ENCODE data around the gene CAMTA1.

The CAMTA1 gene

DNA sequence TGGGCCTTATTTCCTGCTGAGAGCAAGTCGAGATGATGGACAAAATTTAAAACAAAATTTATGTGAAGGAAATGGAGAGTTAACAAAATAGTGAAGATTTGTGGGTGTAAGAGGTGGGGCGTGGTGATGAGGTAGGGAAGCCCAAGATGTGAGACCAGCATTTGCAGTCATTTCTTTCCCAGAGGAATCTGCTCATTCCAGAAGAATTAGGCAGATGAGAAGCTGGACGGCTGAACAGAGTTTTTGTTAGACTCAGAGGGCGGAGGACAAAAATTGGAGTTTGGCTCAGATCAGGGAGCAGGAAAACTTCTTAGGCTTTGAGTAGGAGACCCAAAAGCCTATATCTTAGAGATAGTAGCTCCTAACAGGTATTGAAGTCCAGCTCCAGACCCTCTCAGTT is 65.3 kb downstream of the CAMTA1 start:
- no peak for DNase-seq (ENCODE audit: low read depth)

GRCh38 chr1:6852136-6852890 is 67.1 kb downstream of the CAMTA1 start:
- DNase-seq (ENCODE audit: low read depth): no peak

DNA sequence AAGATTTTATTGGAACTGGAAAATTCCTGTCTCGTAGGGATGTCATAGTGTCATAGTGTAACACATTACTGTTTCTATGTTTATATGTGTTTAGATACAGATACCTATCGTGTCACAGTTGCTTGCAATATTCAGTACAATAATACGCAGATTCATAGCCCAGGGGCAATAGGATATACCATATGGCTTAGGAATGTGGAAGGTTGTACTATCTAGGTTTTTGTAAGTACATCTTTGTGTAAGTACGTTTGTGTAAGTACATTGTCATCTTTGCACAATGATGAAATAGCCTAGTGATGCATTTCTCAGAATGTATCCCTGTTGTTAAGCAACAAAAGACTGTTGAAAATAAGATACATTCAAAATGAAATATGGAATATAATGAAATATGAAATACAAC is 68.9 kb downstream of the CAMTA1 start:
- no peak for DNase-seq (ENCODE audit: low read depth)

- no peak for DNase-seq (ENCODE audit: low read depth)
These were observed 72.6 kb downstream of the CAMTA1 start for GRCh38 chr1:6857831-6858230.

GRCh38 chr1:6858596-6858995 is 73.3 kb downstream of the CAMTA1 start:
- DNase-seq (ENCODE audit: low read depth): no peak

GRCh38 chr1:6859415-6860343 is 74.4 kb downstream of the CAMTA1 start:
- DNase-seq (ENCODE audit: low read depth): peak; percentile 98

- peak; percentile 77 for DNase-seq (ENCODE audit: low read depth)
These were observed 75.1 kb downstream of the CAMTA1 start for GRCh38 chr1:6860401-6860800.

- DNase-seq (ENCODE audit: low read depth): no peak
These were observed 75.9 kb downstream of the CAMTA1 start for GRCh38 chr1:6861075-6861724.

DNA sequence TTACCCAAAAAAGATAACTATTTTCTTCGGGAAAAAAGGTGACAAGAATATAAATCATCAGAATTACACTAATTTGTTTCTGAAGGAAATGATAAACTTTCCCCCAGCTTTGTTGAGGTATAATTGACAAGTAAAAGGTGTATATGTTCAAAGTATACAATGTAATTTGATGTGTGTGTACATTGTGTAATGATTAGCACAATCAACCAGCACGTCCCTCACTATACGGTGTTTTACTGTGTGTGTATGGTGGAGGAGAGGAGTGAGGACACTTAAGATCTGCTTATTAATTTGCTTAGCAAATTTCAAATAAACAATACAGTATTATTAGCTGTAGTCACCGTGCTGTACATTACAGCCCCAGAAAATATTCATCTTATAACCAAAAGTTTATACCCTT is 77.7 kb downstream of the CAMTA1 start:
- DNase-seq (ENCODE audit: low read depth): no peak

DNA sequence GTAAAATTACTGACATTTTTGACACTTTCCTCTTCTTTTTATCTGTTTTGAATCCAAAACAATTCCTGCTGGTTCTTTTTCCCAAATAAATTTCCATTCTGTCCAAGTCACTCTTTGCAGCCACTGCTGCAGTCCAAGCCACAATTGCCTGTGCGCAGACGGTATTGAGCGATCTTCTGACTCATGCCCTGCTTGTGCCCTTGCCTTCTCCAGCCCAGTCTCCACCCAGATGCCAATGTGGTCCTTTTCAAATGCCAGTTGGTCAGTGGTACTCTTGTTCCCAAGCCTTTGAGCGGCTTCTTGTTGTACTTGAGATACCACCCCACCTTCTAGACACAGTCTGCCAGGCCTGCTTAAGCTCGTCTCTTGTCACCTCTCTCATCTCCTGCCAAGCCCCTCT is 78.9 kb downstream of the CAMTA1 start:
- DNase-seq (ENCODE audit: low read depth): no peak

DNA sequence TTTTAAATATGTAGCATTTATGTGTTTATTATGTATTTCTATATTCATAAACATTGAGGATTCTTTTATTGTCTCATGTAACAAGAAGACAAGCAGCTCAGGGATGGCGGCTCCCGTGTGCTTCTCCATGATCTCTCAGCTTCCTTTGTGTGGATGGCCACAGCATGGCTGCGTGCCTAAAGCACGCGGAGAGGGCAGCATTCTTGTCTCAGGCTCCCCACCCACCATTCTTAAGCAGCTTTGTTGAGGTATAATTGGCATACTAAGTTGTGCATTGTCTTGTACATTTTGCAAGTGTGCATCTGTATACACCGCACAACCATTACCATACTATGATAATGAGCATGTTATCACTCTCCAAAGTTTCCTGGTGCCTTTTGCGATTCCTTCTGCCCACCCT is 81.6 kb downstream of the CAMTA1 start:
- no peak for DNase-seq (ENCODE audit: low read depth)

DNA sequence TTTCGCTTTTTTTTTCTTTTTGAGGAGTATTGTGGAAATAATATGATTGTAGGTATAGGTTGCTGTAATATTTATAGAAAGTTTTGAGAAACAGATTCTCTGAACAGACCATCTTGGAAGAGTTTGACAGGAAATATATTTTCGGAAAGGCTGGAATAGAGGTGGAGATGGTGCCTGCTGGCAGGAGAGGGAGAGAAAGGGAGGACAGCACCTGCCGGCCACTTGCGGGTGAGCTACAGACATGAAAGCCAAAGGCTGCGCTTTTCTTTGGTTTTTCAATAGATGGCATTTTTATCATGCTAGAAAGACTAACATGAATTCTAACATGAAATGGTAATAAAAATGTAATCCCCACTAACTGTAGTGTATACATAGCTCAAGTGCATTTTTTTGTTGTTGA is 82.1 kb downstream of the CAMTA1 start:
- no peak for DNase-seq (ENCODE audit: low read depth)

GRCh38 chr1:6867729-6868659 is 82.7 kb downstream of the CAMTA1 start:
- no peak for DNase-seq (ENCODE audit: low read depth)

DNA sequence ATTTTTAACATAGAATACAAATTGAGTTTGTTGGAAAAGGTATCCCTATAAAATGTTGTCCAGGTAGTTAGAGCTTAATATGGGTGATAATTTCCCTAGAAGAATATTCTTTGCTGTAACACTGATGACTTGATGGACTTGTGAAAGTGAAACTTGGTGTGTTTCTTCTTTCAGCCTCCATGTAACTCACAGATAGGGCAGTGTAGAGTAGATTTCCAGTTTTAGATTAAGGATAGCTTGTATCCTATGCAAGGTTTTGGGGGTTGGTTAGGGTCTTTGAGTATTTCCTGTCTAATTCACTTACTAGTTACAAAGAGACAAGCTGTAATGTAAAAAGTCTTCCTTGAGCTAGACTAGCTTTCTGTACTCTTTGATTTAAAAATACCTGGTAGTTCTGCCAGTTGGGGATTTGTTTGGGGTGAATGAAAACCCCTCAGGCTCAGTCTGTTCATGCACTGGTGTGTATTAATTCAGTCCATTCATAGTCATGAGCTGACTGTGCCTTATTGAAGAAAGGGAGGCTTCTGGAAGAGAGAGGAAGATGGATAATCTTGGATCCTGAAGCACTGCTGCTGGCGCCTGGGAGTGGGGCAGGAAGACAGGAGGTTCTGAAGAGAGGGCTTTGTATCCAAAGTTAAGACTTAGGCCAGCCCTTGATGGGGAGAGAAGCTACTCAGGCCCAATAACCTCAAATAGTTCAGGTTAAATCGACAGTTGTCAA is 83.6 kb downstream of the CAMTA1 start:
- no peak for DNase-seq (ENCODE audit: low read depth)

- DNase-seq (ENCODE audit: low read depth): no peak
These were observed 84.3 kb downstream of the CAMTA1 start for GRCh38 chr1:6869545-6869944.

- no peak for DNase-seq (ENCODE audit: low read depth)
These were observed 84.8 kb downstream of the CAMTA1 start for GRCh38 chr1:6870086-6870485.

- DNase-seq (ENCODE audit: low read depth): peak; percentile 11
These were observed 85.3 kb downstream of the CAMTA1 start for GRCh38 chr1:6870571-6870970.

GRCh38 chr1:6871300-6871972 is 86.2 kb downstream of the CAMTA1 start:
- no peak for DNase-seq (ENCODE audit: low read depth)

DNA sequence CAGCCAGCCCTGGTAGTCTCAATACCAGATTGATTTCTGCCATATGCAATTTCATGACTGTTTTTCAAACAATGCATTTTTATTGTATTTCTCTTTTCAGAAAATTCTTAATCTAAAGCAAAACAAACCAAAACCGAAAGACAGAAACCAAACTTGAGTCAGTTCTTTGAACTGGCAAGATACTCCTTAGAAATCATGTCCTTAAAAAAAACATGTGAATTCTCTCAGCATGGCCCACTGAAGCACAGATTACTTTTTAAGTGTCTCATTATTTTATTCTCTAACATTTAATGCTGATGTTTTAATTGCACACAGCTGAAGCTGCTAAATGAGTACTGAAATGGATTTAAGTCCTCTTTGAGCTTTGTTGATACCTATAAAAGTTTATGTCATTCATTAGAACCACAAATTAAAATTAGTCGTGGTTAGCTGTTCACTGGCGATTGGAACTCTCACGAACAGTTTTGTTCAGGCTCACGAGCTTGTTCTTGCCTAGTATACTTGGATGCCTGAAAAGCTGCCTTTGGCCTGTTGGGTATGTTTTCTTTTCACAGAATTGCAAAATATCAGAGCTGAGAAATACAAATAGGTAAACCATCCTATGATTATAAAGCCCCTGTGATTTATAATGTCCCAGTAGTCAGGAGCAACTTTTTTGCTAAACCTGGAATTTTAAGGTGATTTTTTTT is 87.5 kb downstream of the CAMTA1 start:
- no peak for DNase-seq (ENCODE audit: low read depth)
